A549 treated with DMSO at 1 μM for 4 hours (cell line): ENCODE measurements around the gene STK32A. TPM values are rescaled to one million over a fixed set of nuclear protein-coding genes. Genes with fewer than 3 reads are reported as not detected.

Source experiments
- total RNA-seq: library from RNA; stranded (reverse); fragments of 200-300 nt; extraction: Qiagen RNA extraction; gene quantifications from 5 replicates; pipeline ENCODE4 v1.2.3, GENCODE V29; 2022; ENCODE audit warnings: low read depth

STK32A gene
- total RNA-seq = 0.13 to 0.83 TPM (median 0.24 TPM) in 5 replicates

DNA sequence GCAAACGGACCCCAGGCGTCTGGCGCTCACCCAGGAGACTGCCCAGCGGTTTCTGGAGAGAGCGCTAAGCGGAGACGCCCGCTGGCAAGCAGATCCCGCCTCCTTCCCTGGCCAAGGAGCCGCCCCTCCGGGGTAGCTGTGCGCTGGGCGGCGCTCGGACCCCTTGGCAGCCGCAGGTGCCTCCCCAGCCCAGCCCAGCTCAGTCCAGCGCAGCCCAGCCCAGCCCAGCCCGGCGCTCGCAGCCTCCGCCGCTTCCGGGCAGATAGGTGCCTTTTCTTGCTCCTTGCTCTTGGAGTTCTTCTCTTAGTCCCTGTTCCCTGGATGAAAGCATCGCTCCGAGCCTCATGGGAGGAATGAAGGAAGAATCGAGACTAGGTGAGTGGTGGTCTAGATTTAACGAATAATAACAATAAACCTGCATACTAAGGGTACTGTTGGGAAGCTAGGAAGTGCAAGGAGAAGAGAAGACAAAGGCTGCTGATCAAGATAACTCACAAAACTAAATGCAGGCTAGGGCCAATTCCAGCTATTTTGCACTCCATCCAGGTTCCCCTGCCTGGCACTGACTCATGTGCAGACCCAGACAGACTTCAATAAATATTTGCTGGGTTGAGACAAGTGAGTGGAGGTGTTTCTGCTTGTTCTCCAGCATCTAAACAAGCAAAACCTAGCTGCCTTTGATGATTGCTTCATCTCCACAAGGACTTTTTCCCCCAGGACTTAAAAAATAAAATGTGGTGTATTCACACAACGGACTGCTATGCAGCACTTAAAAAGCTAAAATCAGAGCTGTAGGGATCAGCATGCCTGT, at the start of gene STK32A:
TSS of gene STK32A (plus strand) at position 202 of the 811 bp plus-strand sequence. CDS start 4,609 bp downstream, outside the sequence.

